HG03575 (cell line): Measurements from ENCODE around the gene ITFG1.
"Not testable (repeated sequence)": the region's sequence is repeated elsewhere in the genome, so short reads cannot be mapped to it uniquely, and the experiment has no call there.

ENCODE experiments used
- ATAC-seq: cut with Tn5 transposase; IDR thresholded peaks from one replicate; pipeline ENCODE4 v1.9.1; 2021; ENCODE audit not compliant: unreplicated experiment, insufficient number of reproducible peaks, low FRiP score; ENCODE audit errors: extremely low read depth

The ITFG1 gene

GRCh38 chr16:47363761-47364160, 97.1 kb downstream of the ITFG1 start:
- no peak for ATAC-seq

- no peak for ATAC-seq
Measured at GRCh38 chr16:47359478-47359877, 101.4 kb downstream of the ITFG1 start.

- ATAC-seq: no peak
Measured at GRCh38 chr16:47358816-47359215, 102.0 kb downstream of the ITFG1 start.

GRCh38 chr16:47349029-47349428, 111.8 kb downstream of the ITFG1 start:
- not testable (repeated sequence) for ATAC-seq

- ATAC-seq: not testable (repeated sequence)
Measured at GRCh38 chr16:47347021-47347696, 113.7 kb downstream of the ITFG1 start.

- no peak for ATAC-seq
Measured at GRCh38 chr16:47342055-47342454, 118.8 kb downstream of the ITFG1 start.

- ATAC-seq: not testable (repeated sequence)
Measured at GRCh38 chr16:47330562-47330961, 130.3 kb downstream of the ITFG1 start.

- not testable (repeated sequence) for ATAC-seq
Measured at GRCh38 chr16:47324309-47324708, 136.6 kb downstream of the ITFG1 start.

GRCh38 chr16:47323241-47323640, 137.6 kb downstream of the ITFG1 start:
- ATAC-seq: no peak

GRCh38 chr16:47320546-47321310, 140.1 kb downstream of the ITFG1 start:
- ATAC-seq: no peak

GRCh38 chr16:47317465-47318240, 143.2 kb downstream of the ITFG1 start:
- no peak for ATAC-seq

GRCh38 chr16:47316442-47317015, 144.3 kb downstream of the ITFG1 start:
- no peak for ATAC-seq

- ATAC-seq: no peak
Measured at GRCh38 chr16:47311738-47312505, 148.9 kb downstream of the ITFG1 start.

- no peak for ATAC-seq
Measured at GRCh38 chr16:47310792-47311211, 150.1 kb downstream of the ITFG1 start.

- no peak for ATAC-seq
Measured at GRCh38 chr16:47309581-47310312, 151.1 kb downstream of the ITFG1 start.

GRCh38 chr16:47308601-47309000, 152.3 kb downstream of the ITFG1 start:
- ATAC-seq: no peak

GRCh38 chr16:47304563-47304962, 156.3 kb downstream of the ITFG1 start:
- ATAC-seq: no peak

- ATAC-seq: no peak
Measured at GRCh38 chr16:47299587-47299986, 161.3 kb downstream of the ITFG1 start.
